Measurements from ENCODE around the gene COL6A1. TPM values are rescaled to one million over a fixed set of nuclear protein-coding genes. Genes with fewer than 3 reads are reported as not detected.

COL6A1 gene
- total RNA-seq, 1 donor from 2014 or later, result 137 TPM

DNA sequence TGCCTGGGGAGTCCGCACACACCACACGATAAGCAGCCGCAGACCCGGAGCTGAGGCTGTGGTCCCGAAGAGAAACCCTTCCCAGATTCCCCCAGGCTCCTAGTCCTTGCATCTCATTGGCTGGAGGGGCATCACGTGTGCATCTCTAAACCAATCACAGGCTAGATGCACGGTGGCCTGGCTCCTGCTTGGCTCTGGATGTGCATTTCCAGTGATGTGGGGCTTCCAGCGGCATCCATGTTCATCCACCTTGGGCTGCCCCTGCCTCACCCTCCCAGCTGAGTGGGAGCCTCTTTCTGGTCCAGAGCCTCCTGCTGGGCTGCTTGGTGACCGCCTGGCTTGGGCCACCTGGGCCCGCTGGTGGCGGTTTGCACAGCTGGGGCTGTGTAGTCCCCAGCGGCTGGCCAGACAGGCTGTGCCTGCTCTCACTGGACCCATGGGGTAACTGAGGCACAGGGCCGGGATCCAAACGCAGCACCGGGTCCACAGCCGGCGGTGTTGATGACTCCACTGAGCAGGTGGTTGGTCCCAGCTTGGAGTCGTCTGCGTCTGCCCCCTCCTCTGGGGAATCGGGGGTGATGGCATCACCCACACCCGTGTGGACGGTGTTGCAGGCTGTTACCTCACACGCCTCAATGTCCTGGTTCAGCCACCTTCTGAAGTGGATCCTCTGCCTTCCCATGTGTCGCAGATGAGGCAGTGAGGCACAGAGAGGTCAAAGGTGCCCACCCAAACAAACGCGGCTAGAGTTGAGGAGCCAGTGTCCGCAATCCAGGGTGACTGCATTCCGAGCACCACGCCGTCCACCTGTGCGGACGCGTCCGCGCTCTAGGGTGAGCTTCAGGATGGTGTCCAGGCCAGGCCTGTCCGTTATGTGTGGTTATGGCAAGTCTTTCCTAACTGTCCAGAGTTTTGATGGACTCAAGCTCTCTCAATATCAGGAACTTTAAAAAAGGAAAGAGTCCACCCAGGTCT, 41.3 kb downstream of the COL6A1 start:
- Mint-ChIP-seq H3K27ac (peak overlapping the region; percentile 10), H3K36me3 (ENCODE audit: insufficient read depth) (no peaks in the 10 kb centered on the region), H3K4me1 (ENCODE audit: low read depth) (peaks cover 22% of the 10 kb centered on the region), H3K4me3 (ENCODE audit: low read depth) (no peak overlapping the region), H3K27me3 (peaks cover 7% of the 10 kb centered on the region), H3K9me3 (ENCODE audit: low read depth) (no peaks in the 10 kb centered on the region)
- no peak for DNase-seq (ENCODE audit: low spot score, unreplicated experiment)
- TF ChIP-seq, protein P1, sequence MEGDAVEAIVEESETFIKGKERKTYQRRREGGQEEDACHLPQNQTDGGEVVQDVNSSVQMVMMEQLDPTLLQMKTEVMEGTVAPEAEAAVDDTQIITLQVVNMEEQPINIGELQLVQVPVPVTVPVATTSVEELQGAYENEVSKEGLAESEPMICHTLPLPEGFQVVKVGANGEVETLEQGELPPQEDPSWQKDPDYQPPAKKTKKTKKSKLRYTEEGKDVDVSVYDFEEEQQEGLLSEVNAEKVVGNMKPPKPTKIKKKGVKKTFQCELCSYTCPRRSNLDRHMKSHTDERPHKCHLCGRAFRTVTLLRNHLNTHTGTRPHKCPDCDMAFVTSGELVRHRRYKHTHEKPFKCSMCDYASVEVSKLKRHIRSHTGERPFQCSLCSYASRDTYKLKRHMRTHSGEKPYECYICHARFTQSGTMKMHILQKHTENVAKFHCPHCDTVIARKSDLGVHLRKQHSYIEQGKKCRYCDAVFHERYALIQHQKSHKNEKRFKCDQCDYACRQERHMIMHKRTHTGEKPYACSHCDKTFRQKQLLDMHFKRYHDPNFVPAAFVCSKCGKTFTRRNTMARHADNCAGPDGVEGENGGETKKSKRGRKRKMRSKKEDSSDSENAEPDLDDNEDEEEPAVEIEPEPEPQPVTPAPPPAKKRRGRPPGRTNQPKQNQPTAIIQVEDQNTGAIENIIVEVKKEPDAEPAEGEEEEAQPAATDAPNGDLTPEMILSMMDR (IDR thresholded peaks at IDR 0.05; ENCODE audit: unreplicated experiment), result no peak

DNA sequence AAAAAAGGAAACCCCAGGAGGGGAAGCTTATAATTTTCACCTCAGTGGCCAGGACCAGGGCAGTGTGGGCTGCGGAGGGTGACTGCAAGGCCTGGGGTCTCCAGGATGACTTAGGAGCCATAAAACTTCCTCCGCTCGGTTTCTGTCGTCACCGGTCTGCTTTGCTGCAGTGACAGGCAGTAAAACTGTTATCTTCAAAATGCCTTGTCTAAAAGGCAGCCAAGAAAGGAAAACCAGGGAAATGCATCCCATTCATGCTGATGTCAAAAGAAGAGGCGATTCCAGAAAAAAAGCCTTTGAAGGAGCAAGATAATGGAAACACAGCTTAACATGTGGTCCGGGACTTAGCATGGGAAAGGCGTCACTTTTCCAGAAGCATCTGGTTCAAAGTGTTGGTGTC, 42.0 kb downstream of the COL6A1 start:
- Mint-ChIP-seq H3K27me3 (peaks cover 7% of the 10 kb centered on the region), H3K4me1 (ENCODE audit: low read depth) (peaks cover 22% of the 10 kb centered on the region), H3K27ac (peak overlapping the region; percentile 10), H3K4me3 (ENCODE audit: low read depth) (no peak overlapping the region), H3K9me3 (ENCODE audit: low read depth) (no peaks in the 10 kb centered on the region), H3K36me3 (ENCODE audit: insufficient read depth) (no peaks in the 10 kb centered on the region)
- DNase-seq (ENCODE audit: low spot score, unreplicated experiment), result no peak
- TF ChIP-seq, protein P1 (IDR thresholded peaks at IDR 0.05; ENCODE audit: unreplicated experiment), result no peak

DNA sequence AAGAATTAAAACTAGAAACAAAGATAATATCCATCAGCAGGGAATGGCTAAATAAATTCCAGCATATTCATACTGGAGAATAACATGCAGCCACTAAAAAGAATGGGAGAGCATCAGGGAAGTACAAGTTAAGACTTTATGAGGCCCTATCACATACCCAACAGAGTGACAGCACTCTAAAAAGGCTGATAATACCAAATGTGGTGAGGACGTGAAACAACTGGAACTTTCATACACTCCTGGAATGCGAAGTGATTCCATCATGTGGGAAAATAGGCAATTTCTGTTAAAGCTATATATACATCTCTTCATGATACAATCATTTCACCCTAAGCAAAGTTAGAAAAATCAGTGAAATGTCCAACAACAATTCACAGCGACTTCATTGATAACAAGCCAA, 42.6 kb downstream of the COL6A1 start:
- Mint-ChIP-seq H3K36me3 (ENCODE audit: insufficient read depth) (peaks cover under 1% of the 10 kb centered on the region), H3K9me3 (ENCODE audit: low read depth) (peaks cover 4% of the 10 kb centered on the region), H3K4me1 (ENCODE audit: low read depth) (peaks cover 18% of the 10 kb centered on the region), H3K27me3 (peaks cover 7% of the 10 kb centered on the region), H3K4me3 (ENCODE audit: low read depth) (no peak overlapping the region), H3K27ac (no peak overlapping the region)
- no peak for DNase-seq (ENCODE audit: low spot score, unreplicated experiment)
- TF ChIP-seq, protein P1 (IDR thresholded peaks at IDR 0.05; ENCODE audit: unreplicated experiment), result no peak

DNA sequence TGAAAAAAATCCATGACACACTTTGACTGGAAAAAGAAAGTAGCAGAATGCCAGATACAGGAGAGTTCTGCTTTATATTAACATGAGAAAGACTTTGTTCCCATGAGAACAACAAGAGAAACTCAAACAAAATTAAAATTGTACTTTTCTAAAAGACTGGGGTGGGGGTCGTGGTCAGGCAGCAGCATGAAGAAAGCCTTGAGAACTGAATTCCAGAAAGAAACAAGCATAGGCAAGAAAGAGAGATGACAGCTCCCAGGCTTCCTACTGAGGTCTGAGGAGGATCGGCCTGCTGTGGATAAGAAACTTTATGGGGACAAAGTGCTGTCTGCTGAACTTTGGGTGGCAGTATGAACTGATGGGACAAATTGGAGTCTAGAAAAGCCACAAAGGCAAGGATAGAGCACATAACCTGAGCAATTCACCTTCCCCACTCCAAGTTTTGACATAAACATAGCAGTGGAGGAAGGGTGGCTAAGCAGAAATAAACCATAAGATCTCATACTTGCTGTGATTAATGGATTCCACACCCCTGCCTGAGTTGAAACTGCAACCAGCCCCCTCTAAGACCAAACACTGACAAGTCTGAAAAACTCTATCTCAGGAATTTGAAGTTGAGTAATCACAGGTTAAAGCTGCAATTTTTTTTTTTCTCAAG, 43.7 kb downstream of the COL6A1 start:
- H3K4me1 Mint-ChIP-seq (ENCODE audit: low read depth), result peaks cover 18% of the 10 kb centered on the region
- H3K27ac Mint-ChIP-seq, result peak overlapping the region; percentile 84
- peak overlapping the region; percentile 4 for H3K4me3 Mint-ChIP-seq (ENCODE audit: low read depth)
- H3K9me3 Mint-ChIP-seq (ENCODE audit: low read depth), result peaks cover 15% of the 10 kb centered on the region
- no peaks in the 10 kb centered on the region for H3K27me3 Mint-ChIP-seq
- TF ChIP-seq, protein P1 (IDR thresholded peaks at IDR 0.05; ENCODE audit: unreplicated experiment), result no peak
- H3K36me3 Mint-ChIP-seq (ENCODE audit: insufficient read depth), result peaks cover 2% of the 10 kb centered on the region
- no peak for DNase-seq (ENCODE audit: low spot score, unreplicated experiment)

DNA sequence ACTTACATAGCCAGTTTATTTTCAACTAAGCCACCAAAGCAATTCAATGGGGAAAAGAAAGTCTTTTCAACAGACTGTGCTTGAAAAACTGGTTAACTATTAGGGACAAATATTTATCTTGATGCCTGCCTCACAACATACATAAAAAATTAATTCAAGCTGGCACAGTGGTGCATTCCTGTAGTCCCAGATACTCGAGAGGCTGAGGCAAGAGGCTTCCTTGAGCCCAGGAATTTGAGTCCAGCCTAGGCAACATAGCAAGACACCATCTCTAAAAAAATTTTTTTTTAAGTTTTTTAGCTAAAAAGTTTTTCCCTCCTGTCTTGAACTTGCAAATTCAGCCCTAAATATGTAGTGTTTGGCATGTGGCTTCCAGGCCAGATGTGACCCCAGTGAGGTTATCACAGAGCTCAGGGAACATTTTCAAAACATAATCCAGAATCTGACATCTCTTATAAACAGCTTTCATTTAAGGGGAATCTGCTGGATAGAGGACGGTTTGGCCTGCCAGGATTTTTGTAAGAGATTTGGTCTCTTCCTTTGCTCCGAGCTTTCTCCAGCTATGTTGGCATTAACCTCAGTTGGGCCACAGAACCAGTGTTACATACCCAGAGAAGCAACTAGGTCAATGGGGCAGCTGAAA, 46.4 kb downstream of the COL6A1 start:
- Mint-ChIP-seq H3K4me1 (ENCODE audit: low read depth) (peaks cover 18% of the 10 kb centered on the region), H3K36me3 (ENCODE audit: insufficient read depth) (peaks cover 2% of the 10 kb centered on the region), H3K4me3 (ENCODE audit: low read depth) (no peak overlapping the region), H3K27ac (no peak overlapping the region), H3K9me3 (ENCODE audit: low read depth) (peaks cover 23% of the 10 kb centered on the region), H3K27me3 (peaks cover 3% of the 10 kb centered on the region)
- TF ChIP-seq, protein P1 (IDR thresholded peaks at IDR 0.05; ENCODE audit: unreplicated experiment), result no peak
- DNase-seq (ENCODE audit: low spot score, unreplicated experiment), result no peak
